K562 (cell line): ENCODE data around the gene ATXN1L. TPM values are rescaled to one million over a fixed set of nuclear protein-coding genes. Genes with fewer than 3 reads are reported as not detected.

Experiments
- ARNT ChIP-seq, 2 experiments: fragments of 450-650 bp; IDR thresholded peaks; 2 replicates each; pipeline ENCODE4 v1.6.1; 2016; ENCODE audit warnings: mild to moderate bottlenecking in 1 of 2
- ATF1 ChIP-seq, 2 experiments: fragments of 450-650 bp in 1 of 2; IDR thresholded peaks; 2 replicates each; pipeline ENCODE4 v1.6.1; 2016; ENCODE audit warnings: missing compliant biosample characterization in 1 of 2, missing genetic modification characterization in 1 of 2
- ERF ChIP-seq: fragments of 450-650 bp; formaldehyde crosslinking; IDR thresholded peaks from 2 replicates; pipeline ENCODE4 v1.4.0; 2020; ENCODE audit warnings: mild to moderate bottlenecking, mixed read lengths
- KLF13 ChIP-seq: fragments of 450-650 bp; IDR thresholded peaks from 2 replicates; pipeline ENCODE4 v1.6.1; 2016; ENCODE audit warnings: missing genetic modification characterization, low read depth, mild to moderate bottlenecking, missing compliant biosample characterization, moderate library complexity, borderline replicate concordance
- POLR2AphosphoS5 ChIP-seq: IDR thresholded peaks from 2 replicates; pipeline ENCODE4 v1.6.1; 2011; ENCODE audit warnings: mild to moderate bottlenecking, low read depth, low read length, moderate library complexity; ENCODE audit not compliant: control insufficient read depth, insufficient read depth
- POLR3A ChIP-seq: IDR thresholded peaks from 2 replicates; pipeline ENCODE4 v1.6.1; 2011; ENCODE audit warnings: borderline replicate concordance, mild to moderate bottlenecking, moderate library complexity; ENCODE audit not compliant: insufficient read length, insufficient read depth; ENCODE audit errors: extremely low read depth
- ZBTB43 ChIP-seq: sonication (generic); formaldehyde crosslinking; IDR thresholded peaks from 2 replicates; pipeline ENCODE4 v1.8.0; 2023; ENCODE audit warnings: mild to moderate bottlenecking, missing genetic modification reagents
- ZNF175 ChIP-seq: fragments of 200-800 bp; sonication (Bioruptor generic); IDR thresholded peaks from 2 replicates; pipeline ENCODE4 v1.6.1; 2016; ENCODE audit warnings: low read depth, mild to moderate bottlenecking, missing genetic modification characterization, missing compliant biosample characterization
- ZNF224 ChIP-seq: sonication (generic); formaldehyde crosslinking; IDR thresholded peaks from 2 replicates; pipeline ENCODE4 v1.8.0; 2022; ENCODE audit warnings: mild to moderate bottlenecking, missing genetic modification reagents
- polyA plus RNA-seq, 8 experiments: library from polyadenylated mRNA; depleted of rRNA in 4 of 8; stranded (reverse) in 5 of 8; unstranded in 3 of 8; fragments of >200 nt; fragmentation: Nextera tagmentation in 2 of 8; fragmentation: Illumina TruSeq in 1 of 8; extraction: Ambion mirVana in 2 of 8; extraction: Trizol in 1 of 8; gene quantifications; 2 replicates each; pipeline versions ENCODE4 v1.2.1 to v1.2.3, GENCODE V29; 2011 to 2014; ENCODE audit warnings: inconsistent platforms in 1 of 8, missing spikeins in 1 of 8
- total RNA-seq, 7 experiments: library from RNA; depleted of rRNA in 6 of 7; stranded (reverse); fragments of >200 nt in 6 of 7; fragmentation: Illumina TruSeq in 2 of 7; extraction: Trizol in 2 of 7; gene quantifications; 2 replicates each; pipeline versions ENCODE4 v1.2.1 to v1.2.3, GENCODE V29; 2011 to 2021; ENCODE audit warnings: low replicate concordance in 1 of 7

The ATXN1L gene
- total and polyA plus RNA-seq, 9 of the 15 experiments (the other 6 are each of a cell fraction or from before 2014, with no cell fraction given): 1.4 to 11.3 (median 9.3) TPM

- TF ChIP-seq KLF13 (tag): peak; percentile 70
- 0 out of 2 replicates have a peak, but pooled peaks have one; percentile 40 for TF ChIP-seq ZBTB43
- TF ChIP-seq ZNF175: no peak
- TF ChIP-seq POLR2AphosphoS5: no peak
- TF ChIP-seq POLR3A: no peak
- no peak; the same call in 1 of the 2 replicates for TF ChIP-seq ERF (CRISPR knock-in tag)
- TF ChIP-seq ARNT (IDR thresholded peaks at IDR 0.05): no peak
- TF ChIP-seq ATF1 (CRISPR knock-in tag; IDR thresholded peaks at IDR 0.05): no peak
- TF ChIP-seq ATF1 (tag; IDR thresholded peaks at IDR 0.05): no peak
- TF ChIP-seq ZNF224: no peak
- TF ChIP-seq, all 486 proteins: peak for 22
Measured at GRCh38 chr16:71895679-71896365, 50.0 kb downstream of the ATXN1L start (continued).
